ENCODE measurements around the gene ZNF891.

ZNF891 gene

GRCh38 chr12:133130038-133130807 lies at the start of gene ZNF891, which contains the start of gene ZNF10:
TSS of gene ZNF891 (minus strand) at chr12:133130274. CDS start at chr12:133121918, 8,356 bp downstream.
TSS of gene ZNF10 (plus strand) at chr12:133130627. CDS start at chr12:133144493, 13,866 bp downstream.
- in situ Hi-C loops (cut with MboI; ENCODE audit: low sequenced_read_pairs), result no loop called here

- in situ Hi-C loops (cut with MboI; ENCODE audit: low sequenced_read_pairs), result no loop called here
Observed at GRCh38 chr12:133174901-133175300, 44.8 kb upstream of the ZNF891 start.

GRCh38 chr12:133172491-133172890 lies 42.4 kb upstream of the ZNF891 start:
- in situ Hi-C loops (cut with MboI; ENCODE audit: low sequenced_read_pairs), result no loop called here

GRCh38 chr12:133165776-133166175 lies 35.7 kb upstream of the ZNF891 start:
- in situ Hi-C loops (cut with MboI; ENCODE audit: low sequenced_read_pairs), result no loop called here

DNA sequence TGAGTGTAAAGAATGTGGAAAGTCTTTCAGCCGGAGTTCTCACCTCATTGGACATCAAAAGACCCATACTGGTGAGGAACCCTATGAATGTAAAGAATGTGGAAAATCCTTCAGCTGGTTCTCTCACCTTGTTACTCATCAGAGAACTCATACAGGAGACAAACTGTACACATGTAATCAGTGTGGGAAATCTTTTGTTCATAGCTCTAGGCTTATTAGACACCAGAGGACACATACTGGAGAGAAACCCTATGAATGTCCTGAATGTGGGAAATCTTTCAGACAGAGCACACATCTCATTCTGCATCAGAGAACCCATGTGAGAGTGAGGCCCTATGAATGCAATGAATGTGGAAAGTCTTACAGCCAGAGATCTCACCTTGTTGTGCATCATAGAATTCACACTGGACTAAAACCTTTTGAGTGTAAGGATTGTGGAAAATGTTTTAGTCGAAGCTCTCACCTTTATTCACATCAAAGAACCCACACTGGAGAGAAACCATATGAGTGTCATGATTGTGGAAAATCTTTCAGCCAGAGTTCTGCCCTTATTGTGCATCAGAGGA lies 26.1 kb upstream of the ZNF891 start:
- in situ Hi-C loops (cut with MboI; ENCODE audit: low sequenced_read_pairs), result no loop called here

DNA sequence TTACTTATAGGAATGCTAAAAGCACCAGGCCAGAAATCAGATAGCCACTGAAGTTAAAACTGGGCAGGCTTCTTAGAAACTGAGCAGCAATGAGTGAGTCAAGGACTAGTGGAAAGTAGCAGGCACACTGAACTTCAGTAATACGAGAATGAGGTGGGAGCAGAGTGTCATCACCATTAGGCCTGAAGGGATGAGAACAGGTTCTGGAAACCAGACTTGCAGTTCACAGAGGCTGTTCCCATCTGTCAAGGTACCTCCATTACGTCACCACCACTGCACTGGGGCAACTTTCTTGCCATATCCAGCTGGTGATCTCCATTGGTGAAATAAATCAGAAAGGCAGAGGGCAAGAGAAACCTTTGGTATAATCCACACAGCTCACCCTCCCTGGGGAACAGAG lies 15.9 kb upstream of the ZNF891 start:
- in situ Hi-C loops (cut with MboI; ENCODE audit: low sequenced_read_pairs), result no loop called here

GRCh38 chr12:133135747-133136146 lies 5.7 kb upstream of the ZNF891 start:
- in situ Hi-C loops (cut with MboI; ENCODE audit: low sequenced_read_pairs), result no loop called here

DNA sequence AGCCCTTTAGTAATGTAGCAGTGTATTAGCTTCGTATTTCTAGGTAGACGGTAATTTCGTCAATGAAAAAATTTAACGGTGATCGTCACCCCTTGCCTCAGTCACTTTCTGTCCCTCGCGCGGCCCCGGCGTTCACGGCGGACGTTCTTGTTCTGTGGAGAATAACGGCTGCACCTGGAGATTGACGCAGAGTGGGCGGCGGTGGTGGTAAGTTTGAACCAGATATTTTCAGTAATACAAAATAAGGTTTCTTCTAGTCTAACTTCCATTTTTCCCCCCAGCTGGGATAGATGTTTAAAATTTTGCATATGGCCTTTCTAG lies 694 bp upstream of the ZNF891 start:
- in situ Hi-C loops (cut with MboI; ENCODE audit: low sequenced_read_pairs), result no loop called here

DNA sequence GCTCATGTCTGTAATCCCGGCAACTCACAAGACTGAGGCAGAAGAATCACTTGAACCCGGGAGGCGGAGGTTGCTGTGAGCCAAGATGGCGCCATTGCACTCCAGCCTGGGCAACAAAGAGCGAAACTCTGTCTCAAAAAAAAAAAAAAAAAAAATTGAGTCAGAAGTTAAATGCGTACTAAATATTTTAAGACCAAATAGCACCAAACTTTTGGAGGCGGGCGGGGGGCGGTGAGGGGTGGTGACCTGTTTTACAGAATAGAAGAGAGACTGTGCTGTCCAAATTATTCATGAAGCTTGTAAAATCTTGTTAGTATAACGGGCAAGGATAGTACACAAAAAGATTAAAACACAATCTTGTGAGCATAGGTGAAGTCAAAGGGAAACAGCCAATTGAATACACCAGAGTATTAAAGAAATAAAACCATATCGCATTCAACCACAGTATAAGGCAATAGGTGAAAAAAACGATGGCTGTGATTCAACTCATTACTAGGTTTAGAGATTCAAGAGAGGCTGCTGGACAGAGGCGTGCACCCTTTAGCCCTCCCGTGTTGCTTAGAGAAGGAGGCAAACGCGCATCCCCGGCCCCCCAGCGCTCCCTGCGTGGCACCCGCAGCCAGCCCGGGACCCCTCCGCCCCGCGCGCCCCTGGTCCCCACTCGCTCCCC lies 571 bp downstream of the ZNF891 start:
- in situ Hi-C loops (cut with MboI; ENCODE audit: low sequenced_read_pairs), result no loop called here

DNA sequence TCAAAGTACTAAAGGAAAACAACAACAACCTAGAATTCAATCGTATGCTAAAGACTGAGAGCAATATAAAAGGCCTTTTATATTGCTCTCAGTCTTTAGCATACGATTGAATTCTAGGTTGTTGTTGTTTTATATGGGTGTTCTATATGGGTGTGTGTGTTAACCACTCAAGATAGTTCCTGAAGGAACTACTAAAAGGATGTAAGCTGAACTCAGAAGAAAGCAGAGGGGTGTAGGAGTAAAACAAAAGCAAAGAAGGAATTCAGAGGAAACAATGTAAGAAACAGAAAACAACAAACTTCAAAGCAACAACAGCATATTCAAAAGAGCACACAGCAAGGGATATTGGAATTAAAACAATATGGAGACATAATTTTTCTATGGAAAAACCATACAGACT lies 5.4 kb downstream of the ZNF891 start:
- in situ Hi-C loops (cut with MboI; ENCODE audit: low sequenced_read_pairs), result no loop called here

GRCh38 chr12:133120385-133121191 lies 9.5 kb downstream of the ZNF891 start:
- in situ Hi-C loops (cut with MboI; ENCODE audit: low sequenced_read_pairs), result no loop called here

- in situ Hi-C loops (cut with MboI; ENCODE audit: low sequenced_read_pairs), result no loop called here
Observed at GRCh38 chr12:133108150-133108549, 21.9 kb downstream of the ZNF891 start.

DNA sequence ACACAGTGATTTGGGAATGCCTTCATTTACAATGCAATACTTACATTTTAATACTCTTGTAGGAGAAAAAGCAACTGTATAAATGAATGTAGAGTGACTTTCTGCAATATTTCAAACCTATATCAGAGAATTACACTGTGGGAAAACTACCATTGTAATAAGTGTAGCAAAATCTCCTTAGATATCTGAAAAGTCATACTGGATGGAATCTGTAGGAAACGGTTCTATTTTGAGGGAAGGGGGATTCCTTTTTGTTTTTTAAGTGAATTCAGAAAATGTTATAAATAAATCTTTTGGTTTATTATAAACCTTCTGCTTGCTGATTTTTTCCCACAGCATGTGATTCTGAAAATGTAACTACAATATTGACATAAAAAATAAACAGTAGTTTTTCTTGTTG lies 23.0 kb downstream of the ZNF891 start:
- in situ Hi-C loops (cut with MboI; ENCODE audit: low sequenced_read_pairs), result no loop called here

- in situ Hi-C loops (cut with MboI; ENCODE audit: low sequenced_read_pairs), result no loop called here
Observed at GRCh38 chr12:133106253-133106652, 23.8 kb downstream of the ZNF891 start.

DNA sequence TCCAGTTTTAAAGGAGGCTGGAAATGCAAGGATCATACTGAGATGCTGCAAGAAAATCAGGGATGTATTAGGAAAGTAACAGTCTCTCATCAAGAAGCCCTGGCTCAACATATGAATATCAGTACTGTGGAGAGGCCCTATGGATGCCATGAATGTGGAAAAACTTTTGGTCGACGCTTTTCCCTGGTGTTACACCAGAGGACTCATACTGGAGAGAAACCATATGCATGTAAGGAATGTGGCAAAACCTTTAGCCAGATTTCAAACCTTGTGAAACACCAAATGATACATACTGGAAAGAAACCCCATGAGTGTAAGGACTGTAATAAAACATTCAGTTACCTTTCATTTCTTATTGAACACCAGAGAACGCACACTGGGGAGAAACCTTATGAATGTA lies 24.5 kb downstream of the ZNF891 start:
- in situ Hi-C loops (cut with MboI; ENCODE audit: low sequenced_read_pairs), result no loop called here

DNA sequence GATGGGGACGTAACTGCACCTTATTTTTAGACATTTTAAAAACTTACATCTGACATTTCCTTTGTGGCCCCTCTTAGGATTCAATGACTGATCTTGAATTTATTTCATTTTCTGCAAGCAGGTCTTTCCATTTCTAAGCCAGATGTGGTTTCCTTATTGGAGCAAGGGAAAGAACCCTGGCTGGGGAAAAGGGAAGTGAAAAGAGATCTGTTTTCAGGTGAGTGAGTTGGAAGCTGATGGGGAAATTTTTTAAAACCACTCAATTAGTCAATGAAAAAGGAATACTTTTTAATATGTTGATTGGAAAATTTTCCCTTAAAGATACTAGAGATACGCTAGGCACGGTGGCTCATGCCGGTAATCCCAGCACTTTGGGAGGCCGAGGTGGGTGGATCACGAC lies 46.7 kb downstream of the ZNF891 start:
- in situ Hi-C loops (cut with MboI; ENCODE audit: low sequenced_read_pairs), result no loop called here

- in situ Hi-C loops (cut with MboI; ENCODE audit: low sequenced_read_pairs), result no loop called here
Observed at GRCh38 chr12:133081159-133081780, 48.8 kb downstream of the ZNF891 start.

DNA sequence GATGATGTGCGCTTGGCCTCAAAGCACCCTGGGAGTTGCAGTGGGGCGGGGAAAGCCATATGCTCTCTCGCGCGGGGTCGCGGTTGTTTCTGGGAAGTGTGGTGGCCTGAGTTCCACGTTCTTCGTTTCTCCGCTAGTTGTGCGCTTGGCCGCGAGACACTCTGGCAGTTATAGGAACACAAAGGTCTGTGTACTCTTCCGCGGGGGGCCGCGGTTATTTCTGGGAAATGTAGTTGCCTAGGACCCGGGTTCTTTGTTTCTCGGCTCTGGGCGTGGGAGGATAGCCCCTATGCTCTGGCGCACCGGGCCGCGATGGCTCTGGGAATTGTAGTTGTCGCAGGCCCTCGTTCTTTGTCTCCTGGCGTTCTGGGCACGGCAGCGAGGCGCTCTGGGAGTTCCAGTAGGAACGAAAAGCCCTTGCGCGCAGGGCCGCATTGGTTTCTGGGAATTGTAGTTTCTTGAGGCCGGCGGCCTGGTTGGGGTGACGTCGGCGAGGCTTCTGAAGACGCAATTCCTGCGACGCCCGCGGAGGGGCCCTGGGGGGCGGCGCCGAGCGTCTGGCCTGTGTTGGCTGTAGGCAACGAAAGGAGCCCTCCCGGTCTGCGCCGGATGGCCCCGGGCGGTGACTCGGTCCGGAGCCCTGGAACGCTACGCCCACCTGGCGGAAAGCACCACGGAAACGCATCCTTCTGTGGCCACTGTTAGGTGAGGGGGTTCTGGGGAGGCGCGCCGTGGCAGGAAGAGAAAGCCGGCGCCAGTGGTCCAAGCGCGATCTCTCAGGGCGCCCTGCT lies 49.5 kb downstream of the ZNF891 start, which contains the start of gene ZNF140:
ZNF140 (plus strand) TSS at position 556 of the 791 bp plus-strand sequence. CDS start 398 bp downstream, outside the sequence.
- in situ Hi-C loops (cut with MboI; ENCODE audit: low sequenced_read_pairs), result no loop called here

DNA sequence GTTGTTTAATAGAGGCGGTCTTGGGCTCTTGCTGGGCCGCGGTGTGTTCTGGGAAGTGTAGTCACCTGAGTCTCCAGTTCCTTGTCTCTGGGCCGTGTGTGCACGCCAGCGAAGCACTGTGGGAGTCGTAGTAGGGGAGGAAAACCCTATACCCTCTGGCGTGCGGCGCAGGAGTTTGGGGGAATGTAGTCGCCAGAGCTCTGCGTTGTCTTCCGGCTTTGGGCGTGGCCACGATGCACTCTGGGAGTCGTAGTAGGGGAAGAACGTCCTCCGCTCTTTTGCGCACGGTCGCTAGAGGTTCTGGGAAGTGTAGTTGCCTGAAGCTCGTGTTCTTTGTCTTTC lies 50.1 kb downstream of the ZNF891 start:
- in situ Hi-C loops (cut with MboI; ENCODE audit: low sequenced_read_pairs), result no loop called here

- in situ Hi-C loops (cut with MboI; ENCODE audit: low sequenced_read_pairs), result no loop called here
Observed at GRCh38 chr12:133073836-133074235, 56.2 kb downstream of the ZNF891 start.

All from HL-60/S4 (cell line).